ENCODE results near the gene TNFRSF18.
"Not testable (repeated sequence)": the region's sequence is repeated elsewhere in the genome, so short reads cannot be mapped to it uniquely, and the experiment has no call there.

Gene TNFRSF18

DNA sequence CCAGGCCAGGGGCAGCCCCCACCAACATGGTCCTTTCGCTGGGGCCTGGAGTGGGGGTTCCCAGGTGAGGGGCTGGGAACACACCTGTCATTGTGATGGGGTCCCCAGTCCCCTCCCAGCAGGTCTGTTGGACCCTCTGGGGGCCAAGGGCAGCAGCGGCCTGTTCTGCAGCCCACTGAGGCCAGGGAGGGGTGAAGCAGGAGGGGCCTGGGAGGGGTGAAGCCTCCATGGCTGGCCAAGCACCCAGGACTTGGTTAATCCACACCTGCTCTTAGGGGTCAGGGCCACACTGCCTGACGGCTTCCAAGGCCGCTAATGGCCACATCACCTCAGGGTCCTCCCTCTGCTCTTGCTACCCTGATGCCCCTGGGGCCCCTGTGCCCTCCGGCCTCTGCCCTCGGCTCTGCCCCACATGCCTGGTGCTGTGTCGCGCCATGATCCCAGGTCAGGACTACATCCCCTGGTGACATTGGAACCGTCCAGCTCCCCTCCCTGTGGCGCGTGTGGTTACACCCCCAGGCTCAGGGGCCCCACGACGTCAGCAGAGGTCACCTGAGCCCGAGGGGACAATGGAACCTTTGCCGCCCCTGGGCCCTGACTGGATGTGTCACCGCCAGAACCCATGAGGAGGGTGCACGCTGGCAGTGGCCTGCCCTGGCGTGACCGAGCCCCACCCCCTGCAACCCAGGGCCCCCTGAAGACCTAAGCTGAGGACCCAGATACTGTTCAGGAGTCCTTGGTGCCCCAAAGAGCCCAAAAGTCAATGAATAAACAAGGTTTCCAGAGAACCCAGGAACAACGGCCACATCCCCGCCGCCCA, 7.0 kb downstream of the TNFRSF18 start:
- in situ Hi-C loops (cut with HindIII; ENCODE audit: low sequenced_read_pairs) = no loop called here

DNA sequence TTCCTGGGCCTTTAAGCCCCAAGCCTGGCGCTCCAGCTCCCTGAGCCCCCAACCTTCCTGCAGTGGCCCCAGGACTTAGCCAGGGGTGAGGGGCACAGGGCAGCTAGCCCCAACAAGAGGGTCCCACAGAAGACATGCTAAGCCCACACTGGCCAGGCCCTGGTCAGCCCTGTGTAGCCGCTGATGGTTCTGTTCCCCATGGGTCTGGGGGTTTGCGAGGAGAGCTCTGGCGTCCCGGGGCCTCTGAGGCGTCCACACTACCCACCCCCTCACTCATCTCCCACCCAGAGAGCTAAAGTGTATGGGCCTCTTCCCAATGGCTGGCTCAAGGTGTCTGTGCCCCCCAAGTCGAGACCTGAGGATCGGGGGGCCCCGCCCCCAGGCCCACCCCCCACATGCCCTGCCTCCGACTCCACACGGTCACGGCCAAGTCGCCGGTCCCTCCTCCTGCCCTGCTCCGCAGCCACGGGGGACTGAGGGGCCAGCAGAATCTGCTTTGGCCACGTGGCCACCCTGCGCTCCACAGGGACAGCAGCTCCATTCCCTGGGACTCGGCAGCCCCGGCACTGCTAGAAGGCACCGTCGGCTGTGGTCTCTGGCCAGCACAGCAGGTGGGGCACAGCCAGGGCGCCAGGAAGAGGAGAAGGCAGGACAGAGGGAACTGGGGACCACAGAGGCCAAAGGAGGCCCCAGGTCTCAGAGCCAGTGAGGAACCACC, 7.8 kb downstream of the TNFRSF18 start:
- in situ Hi-C loops (cut with HindIII; ENCODE audit: low sequenced_read_pairs) = no loop called here

DNA sequence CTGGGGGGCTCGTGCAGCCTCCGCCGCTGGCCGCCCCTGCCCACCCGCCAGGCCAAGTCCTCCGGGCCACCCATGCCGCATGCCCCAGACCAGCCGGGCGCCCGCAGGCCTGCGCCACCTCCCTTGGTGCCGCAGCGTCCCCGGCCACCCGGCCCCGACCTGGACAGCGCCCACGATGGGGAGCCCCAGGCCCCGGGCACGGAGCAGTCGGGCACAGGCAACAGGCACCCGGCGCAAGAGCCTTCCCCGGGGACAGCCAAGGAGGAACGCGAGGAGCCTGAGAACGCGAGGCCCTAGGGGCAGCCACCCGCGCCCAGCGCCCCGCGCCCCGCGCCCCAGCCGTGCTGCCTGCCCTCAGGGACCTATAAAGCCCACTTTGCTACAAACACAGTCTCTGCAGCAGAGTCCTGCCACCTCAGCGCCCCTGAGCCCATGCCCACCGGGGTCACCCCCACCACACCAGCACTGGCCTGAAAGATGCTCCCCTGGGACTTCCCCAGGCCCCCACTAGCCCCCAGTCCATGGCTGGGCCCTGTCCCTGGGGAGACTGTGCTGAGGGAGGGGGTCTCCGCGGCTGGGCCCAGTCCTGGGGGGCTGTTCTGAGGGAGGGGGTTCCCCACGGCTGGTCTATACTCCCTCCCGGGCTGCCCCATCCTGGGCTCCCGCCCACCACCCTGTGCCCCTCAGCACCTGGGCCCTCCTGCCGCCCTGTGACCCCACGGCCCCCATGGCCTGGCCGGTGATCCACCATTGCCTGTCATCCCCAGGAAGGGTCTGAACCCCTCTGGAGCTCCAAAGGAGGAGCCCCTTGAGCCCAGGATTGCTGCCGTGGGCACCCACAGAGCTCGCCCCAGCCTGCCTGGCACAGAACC, 8.6 kb downstream of the TNFRSF18 start:
- in situ Hi-C loops (cut with HindIII; ENCODE audit: low sequenced_read_pairs) = no loop called here

DNA sequence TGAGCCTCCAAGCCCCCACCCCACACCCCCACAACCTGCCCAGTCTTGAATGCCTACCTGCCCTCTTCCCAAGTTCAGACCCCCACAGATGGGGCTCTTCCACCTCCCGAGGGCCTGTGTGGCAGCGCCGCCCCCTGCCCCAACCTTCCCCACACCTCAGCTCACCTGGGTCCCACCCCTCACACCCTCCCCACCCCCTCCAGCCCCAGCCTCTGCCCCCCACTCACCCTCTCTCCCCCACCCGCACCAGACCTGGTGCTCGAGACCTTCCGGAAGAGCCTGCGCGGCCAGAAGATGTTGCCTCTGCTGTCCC, 9.2 kb downstream of the TNFRSF18 start:
- in situ Hi-C loops (cut with HindIII; ENCODE audit: low sequenced_read_pairs) = no loop called here

DNA sequence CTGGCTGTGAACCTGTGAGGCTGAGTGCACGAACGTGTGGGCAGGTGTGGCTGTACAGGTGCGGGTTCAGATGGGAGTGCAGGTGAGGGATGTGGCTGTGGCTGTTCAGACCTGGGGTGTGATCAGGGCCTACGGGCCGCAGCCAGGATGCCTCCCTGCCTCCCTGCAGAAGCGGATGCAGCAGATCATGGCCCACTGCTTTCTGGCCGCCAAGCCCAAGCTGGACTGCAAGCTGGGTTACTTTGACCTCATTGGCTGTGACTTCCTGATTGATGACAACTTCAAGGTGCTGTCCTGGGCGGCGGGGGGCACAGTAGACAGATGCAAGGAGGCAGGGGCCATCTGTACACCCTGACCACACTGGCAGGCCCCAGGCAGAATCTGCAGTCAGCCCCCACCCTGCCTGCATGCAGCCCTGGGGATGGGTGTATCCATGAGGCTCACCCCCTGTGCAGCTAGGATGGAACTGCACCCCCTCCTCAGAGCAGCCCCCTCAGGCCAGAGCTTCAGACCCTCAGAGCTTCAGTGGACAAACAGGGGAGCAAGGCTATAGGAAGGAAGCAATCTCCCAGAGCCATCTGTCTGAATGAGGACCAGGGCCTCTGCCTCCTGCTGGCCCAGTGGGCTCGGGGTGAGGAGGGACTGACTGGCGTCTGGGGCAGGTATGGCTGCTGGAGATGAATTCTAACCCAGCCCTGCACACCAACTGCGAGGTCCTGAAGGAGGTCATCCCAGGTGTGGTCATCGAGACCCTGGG, 9.8 kb downstream of the TNFRSF18 start:
- in situ Hi-C loops (cut with HindIII; ENCODE audit: low sequenced_read_pairs) = no loop called here

DNA sequence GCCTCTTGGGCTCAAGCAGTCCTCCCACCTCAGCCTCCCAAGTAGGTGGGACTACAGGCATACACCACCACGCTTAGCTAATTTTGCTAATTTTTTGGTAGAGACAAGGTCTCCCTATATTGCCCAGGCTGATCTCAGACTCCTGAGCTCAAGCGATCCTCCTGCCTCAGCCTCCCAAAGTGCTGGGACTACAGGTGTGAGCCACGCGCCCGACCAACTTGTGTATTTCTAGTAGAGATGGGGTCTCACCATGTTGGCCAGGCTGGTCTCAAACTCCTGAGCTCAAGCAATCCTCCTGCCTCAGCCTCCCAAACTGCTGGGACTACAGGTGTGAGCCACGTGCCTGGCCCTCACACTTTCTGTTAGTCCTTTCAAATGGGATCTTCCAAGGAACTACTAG, 10.7 kb downstream of the TNFRSF18 start:
- in situ Hi-C loops (cut with HindIII; ENCODE audit: low sequenced_read_pairs) = not testable (repeated sequence)

GRCh38 chr1:1194723-1195122, 11.7 kb downstream of the TNFRSF18 start:
- in situ Hi-C loops (cut with HindIII; ENCODE audit: low sequenced_read_pairs) = no loop called here

- in situ Hi-C loops (cut with HindIII; ENCODE audit: low sequenced_read_pairs) = no loop called here
Measured at GRCh38 chr1:1191734-1192133, 14.7 kb downstream of the TNFRSF18 start.

GRCh38 chr1:1189111-1189510, 17.3 kb downstream of the TNFRSF18 start:
- in situ Hi-C loops (cut with HindIII; ENCODE audit: low sequenced_read_pairs) = no loop called here

GRCh38 chr1:1187938-1188337, 18.5 kb downstream of the TNFRSF18 start:
- in situ Hi-C loops (cut with HindIII; ENCODE audit: low sequenced_read_pairs) = no loop called here

DNA sequence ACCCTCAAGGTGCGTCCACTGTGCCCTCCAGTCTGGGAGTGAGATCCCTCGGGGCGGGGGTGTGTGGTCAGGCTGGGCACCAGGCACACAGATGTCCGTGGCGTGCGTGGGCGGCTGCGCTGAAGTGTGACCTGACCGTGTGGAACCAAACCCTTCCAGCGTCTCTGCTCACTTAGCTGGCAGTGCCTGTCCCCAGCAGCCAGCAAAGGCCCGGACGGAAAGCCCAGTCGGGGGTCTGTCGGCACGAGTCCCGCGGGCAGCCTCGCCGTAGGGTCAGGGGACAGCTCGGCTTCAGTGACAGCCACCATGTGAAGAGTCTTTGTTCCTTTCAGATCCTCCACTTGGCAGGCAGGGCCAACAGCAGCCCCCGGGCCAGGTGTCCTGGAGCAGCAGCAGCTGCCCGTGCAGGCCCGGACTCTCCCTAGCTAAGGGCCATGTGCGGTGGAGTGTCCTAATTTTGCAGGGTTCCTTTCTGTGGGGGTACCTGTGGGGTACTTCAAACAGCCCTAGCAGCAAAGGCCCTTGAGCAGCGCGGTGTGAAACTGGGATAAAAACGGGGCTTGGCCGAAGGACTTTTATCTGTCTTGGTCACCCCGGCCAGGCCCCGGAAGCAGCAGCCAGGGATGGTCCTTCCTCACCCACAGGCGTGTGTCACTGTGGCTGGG, 21.2 kb downstream of the TNFRSF18 start:
- in situ Hi-C loops (cut with HindIII; ENCODE audit: low sequenced_read_pairs) = no loop called here

GRCh38 chr1:1183833-1184775, 22.3 kb downstream of the TNFRSF18 start:
- in situ Hi-C loops (cut with HindIII; ENCODE audit: low sequenced_read_pairs) = no loop called here

GRCh38 chr1:1183221-1183747, 23.1 kb downstream of the TNFRSF18 start:
- in situ Hi-C loops (cut with HindIII; ENCODE audit: low sequenced_read_pairs) = no loop called here

GRCh38 chr1:1182491-1183220, 23.7 kb downstream of the TNFRSF18 start:
- in situ Hi-C loops (cut with HindIII; ENCODE audit: low sequenced_read_pairs) = no loop called here

DNA sequence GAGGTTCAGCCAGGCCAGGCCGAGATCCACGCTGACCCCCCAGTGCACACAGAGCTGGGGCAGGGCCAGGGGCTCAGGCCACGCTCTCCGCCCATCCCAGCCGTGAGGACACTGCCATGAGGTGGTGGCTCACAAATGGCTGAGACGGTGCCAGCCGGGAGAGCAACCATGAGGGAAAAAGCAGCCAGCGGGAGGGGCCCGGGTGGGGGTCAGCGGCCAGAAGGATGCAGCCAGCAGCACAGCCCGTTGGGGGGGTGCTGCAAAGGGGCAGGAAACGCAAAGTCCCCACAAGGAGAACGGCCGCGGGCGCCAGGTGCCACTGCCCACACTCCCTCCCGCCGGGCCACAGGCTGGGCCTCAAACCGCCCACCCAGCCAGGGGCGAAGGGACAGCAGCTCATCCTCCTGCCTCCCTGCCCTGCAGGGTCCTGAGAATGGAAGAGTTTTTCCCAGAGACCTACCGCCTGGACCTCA, 24.4 kb downstream of the TNFRSF18 start:
- in situ Hi-C loops (cut with HindIII; ENCODE audit: low sequenced_read_pairs) = no loop called here

GRCh38 chr1:1181129-1181937, 25.1 kb downstream of the TNFRSF18 start:
- in situ Hi-C loops (cut with HindIII; ENCODE audit: low sequenced_read_pairs) = no loop called here
